PC-3 (cell line): ENCODE data around the gene AGAP1. TPM values are rescaled to one million over a fixed set of nuclear protein-coding genes. Genes with fewer than 3 reads are reported as not detected.

Source experiments
- ATAC-seq: fragments of 200-7000 bp; cut with Tn5 transposase; 2 replicates; pipeline ENCODE4 v1.9.1; 2020; ENCODE audit warnings: mild to moderate bottlenecking, moderate library complexity
- BruUV-seq: library from RNA; stranded (reverse); fragments of 400-500 nt; replicated peaks from 2 replicates; lab custom pipeline; 2021; lab: Mats Ljungman, UMichigan
- CTCF ChIA-PET: fragments of 300-600 bp; sonication (Branson Sonifier 250); formaldehyde crosslinking; loops from one replicate; lab custom pipeline; 2022; ENCODE audit warnings: antibody characterized with exemption; lab: Charles Lee
- POLR2A ChIA-PET: fragments of 300-600 bp; sonication (Branson Sonifier 250); formaldehyde crosslinking; loops from one replicate; lab custom pipeline; 2022; ENCODE audit warnings: antibody characterized with exemption; ENCODE audit not compliant: unreplicated experiment; lab: Charles Lee
- DNase-seq: peaks from one replicate; pipeline ENCODE4 v3.0.0-alpha.2; 2015
- H2AFZ ChIP-seq: fragments of 300-600 bp; sonication (generic); 2 replicates; pipeline ENCODE4 v1.6.0; 2016; ENCODE audit warnings: antibody characterized with exemption, low read length
- H3F3A ChIP-seq: fragments of 300-600 bp; sonication (generic); one replicate; pipeline ENCODE4 v1.6.0; 2017; ENCODE audit warnings: antibody characterized with exemption, low read length, control low read depth, mild to moderate bottlenecking; ENCODE audit not compliant: unreplicated experiment
- H3K27ac ChIP-seq: fragments of 300-600 bp; sonication (generic); 2 replicates; pipeline ENCODE4 v1.5.1; 2016; ENCODE audit warnings: mild to moderate bottlenecking, low read length
- H3K27me3 ChIP-seq: fragments of 300-600 bp; sonication (generic); 2 replicates; pipeline ENCODE4 v1.6.1; 2016; ENCODE audit warnings: low read length, mixed read lengths
- H3K36me3 ChIP-seq: fragments of 300-600 bp; sonication (generic); 2 replicates; pipeline ENCODE4 v1.6.1; 2016; ENCODE audit warnings: low read depth, mixed run types, low read length, mixed read lengths
- H3K4me1 ChIP-seq: fragments of 300-600 bp; sonication (generic); 2 replicates; pipeline ENCODE4 v1.5.1; 2016; ENCODE audit warnings: low read length; ENCODE audit not compliant: insufficient read depth
- H3K4me2 ChIP-seq: fragments of 300-600 bp; sonication (generic); 2 replicates; pipeline ENCODE4 v1.6.0; 2016; ENCODE audit warnings: low read length
- H3K4me3 ChIP-seq: fragments of 300-600 bp; sonication (generic); 2 replicates; pipeline ENCODE4 v1.5.1; 2016; ENCODE audit warnings: mild to moderate bottlenecking, low read length, mixed read lengths
- H3K79me2 ChIP-seq: fragments of 300-600 bp; sonication (generic); 2 replicates; pipeline ENCODE4 v1.6.1; 2017; ENCODE audit warnings: low read length, mixed read lengths
- H3K9ac ChIP-seq: fragments of 300-600 bp; sonication (generic); 2 replicates; pipeline ENCODE4 v1.6.0; 2016; ENCODE audit warnings: mild to moderate bottlenecking, low read length
- H3K9me2 ChIP-seq: fragments of 300-600 bp; sonication (generic); replicated peaks from 2 replicates; pipeline ENCODE4 v1.6.1; 2016; ENCODE audit warnings: mixed run types, low read length, mixed read lengths
- H3K9me3 ChIP-seq: fragments of 300-600 bp; sonication (generic); 2 replicates; pipeline ENCODE4 v1.6.1; 2016; ENCODE audit warnings: low read length, mixed read lengths
- H4K20me1 ChIP-seq: fragments of 300-600 bp; sonication (generic); 2 replicates; pipeline ENCODE4 v1.6.1; 2016; ENCODE audit warnings: low read length, mixed read lengths
- EZH2 ChIP-seq: fragments of 300-600 bp; sonication (generic); IDR thresholded peaks from one replicate; pipeline ENCODE4 v1.6.1; 2017; ENCODE audit warnings: antibody characterized with exemption, mild to moderate bottlenecking, low read length; ENCODE audit not compliant: unreplicated experiment
- EZH2phosphoT487 ChIP-seq: fragments of 300-600 bp; sonication (generic); IDR thresholded peaks from 2 replicates; pipeline ENCODE4 v1.6.1; 2018; ENCODE audit warnings: mild to moderate bottlenecking, antibody characterized with exemption, low read length, borderline replicate concordance
- intact Hi-C: fragments of 100-400 bp; cut with micrococcal nuclease; formaldehyde crosslinking; loops from 2 replicates; pipeline ENCODE4 v1.9.0; 2023
- total RNA-seq: library from RNA; depleted of rRNA; stranded (reverse); fragments of >200 nt; gene quantifications from 2 replicates; pipeline ENCODE4 v1.2.3, GENCODE V29; 2014
- TF ChIP-seq, protein P1 (sequence below): fragments of 300-600 bp; sonication (generic); conservative IDR thresholded peaks from 2 replicates; pipeline ENCODE4 v1.5.1; 2017; ENCODE audit warnings: antibody characterized with exemption, low read depth, mild to moderate bottlenecking, low read length

Gene AGAP1
- total RNA-seq, 1 experiment from 2014 or later = 31.0 TPM

DNA sequence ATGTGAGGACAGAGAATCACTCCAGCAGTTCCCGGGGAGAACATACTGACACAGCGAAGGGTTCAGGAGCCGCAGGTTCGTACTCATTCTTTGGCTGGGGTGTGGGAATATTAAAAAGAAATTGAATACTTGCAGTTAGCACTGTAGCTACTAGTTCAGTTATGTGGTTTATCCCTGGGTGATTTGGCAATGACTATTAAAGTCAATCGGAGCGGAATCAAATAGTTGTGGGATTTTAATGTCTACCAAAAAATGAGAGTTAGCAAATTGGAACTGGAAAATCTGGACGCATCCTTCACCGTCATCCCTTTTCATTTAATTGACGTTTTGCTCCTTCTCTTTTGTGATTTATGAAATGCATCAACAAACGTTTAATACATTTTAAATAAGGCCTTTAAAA, 623.6 kb downstream of the AGAP1 start:
- no peak for ATAC-seq
- intact Hi-C loops = no loop called here
- no peak for TF ChIP-seq EZH2
- TF ChIP-seq, protein P1, sequence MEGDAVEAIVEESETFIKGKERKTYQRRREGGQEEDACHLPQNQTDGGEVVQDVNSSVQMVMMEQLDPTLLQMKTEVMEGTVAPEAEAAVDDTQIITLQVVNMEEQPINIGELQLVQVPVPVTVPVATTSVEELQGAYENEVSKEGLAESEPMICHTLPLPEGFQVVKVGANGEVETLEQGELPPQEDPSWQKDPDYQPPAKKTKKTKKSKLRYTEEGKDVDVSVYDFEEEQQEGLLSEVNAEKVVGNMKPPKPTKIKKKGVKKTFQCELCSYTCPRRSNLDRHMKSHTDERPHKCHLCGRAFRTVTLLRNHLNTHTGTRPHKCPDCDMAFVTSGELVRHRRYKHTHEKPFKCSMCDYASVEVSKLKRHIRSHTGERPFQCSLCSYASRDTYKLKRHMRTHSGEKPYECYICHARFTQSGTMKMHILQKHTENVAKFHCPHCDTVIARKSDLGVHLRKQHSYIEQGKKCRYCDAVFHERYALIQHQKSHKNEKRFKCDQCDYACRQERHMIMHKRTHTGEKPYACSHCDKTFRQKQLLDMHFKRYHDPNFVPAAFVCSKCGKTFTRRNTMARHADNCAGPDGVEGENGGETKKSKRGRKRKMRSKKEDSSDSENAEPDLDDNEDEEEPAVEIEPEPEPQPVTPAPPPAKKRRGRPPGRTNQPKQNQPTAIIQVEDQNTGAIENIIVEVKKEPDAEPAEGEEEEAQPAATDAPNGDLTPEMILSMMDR = no peak
- no peak for TF ChIP-seq EZH2phosphoT487
- DNase-seq = no peak
- Histone ChIP-seq H3F3A (no peaks in the 10 kb centered on the region), H3K9me2 (no peaks in the 10 kb centered on the region), H4K20me1 (no peaks in the 10 kb centered on the region), H3K4me2 (no peak overlapping the region), H3K4me3 (no peak overlapping the region), H3K36me3 (no peaks in the 10 kb centered on the region), H3K9me3 (no peaks in the 10 kb centered on the region), H3K79me2 (no peaks in the 10 kb centered on the region), H2AFZ (no peak overlapping the region), H3K4me1 (peaks cover 5% of the 10 kb centered on the region; the same call in 1 of the 2 replicates), H3K27ac (no peak overlapping the region), H3K9ac (no peak overlapping the region), H3K27me3 (no peaks in the 10 kb centered on the region)
- BruUV-seq = no TSS peak
- ChIA-PET POLR2A (no interaction called here), CTCF (no interaction called here)

DNA sequence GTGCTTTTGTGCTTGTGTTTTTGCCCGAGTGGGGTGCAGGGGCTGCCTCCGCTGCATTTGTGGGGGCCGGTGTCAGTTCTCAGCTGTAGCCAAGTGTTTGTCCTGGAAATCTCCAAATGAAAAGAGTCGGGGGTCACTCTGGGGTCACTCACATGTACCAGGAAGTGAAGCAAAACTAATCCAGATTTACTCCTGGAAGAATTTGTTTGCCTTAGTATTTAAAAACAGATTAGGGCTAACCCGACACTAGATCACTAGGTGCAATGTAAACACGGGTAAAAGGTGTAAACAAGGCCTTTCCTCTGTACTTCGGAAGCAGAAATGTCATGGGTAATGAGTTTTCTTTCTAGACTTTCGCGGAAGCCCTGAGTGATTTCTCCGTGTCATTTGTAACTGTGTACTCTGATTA, 624.0 kb downstream of the AGAP1 start:
- TF ChIP-seq EZH2phosphoT487 (no peak), EZH2 (no peak)
- TF ChIP-seq, protein P1 = no peak
- Histone ChIP-seq H3K27ac (no peak overlapping the region), H2AFZ (no peak overlapping the region), H3K4me1 (peaks cover 2% of the 10 kb centered on the region; the same call in 1 of the 2 replicates), H3K4me3 (no peak overlapping the region), H3K9me3 (no peaks in the 10 kb centered on the region), H3K36me3 (no peaks in the 10 kb centered on the region), H3F3A (no peaks in the 10 kb centered on the region), H3K27me3 (no peaks in the 10 kb centered on the region), H3K79me2 (no peaks in the 10 kb centered on the region), H3K9me2 (no peaks in the 10 kb centered on the region), H3K4me2 (no peak overlapping the region), H4K20me1 (no peaks in the 10 kb centered on the region), H3K9ac (no peak overlapping the region)
- ATAC-seq = no peak
- DNase-seq = no peak
- no TSS peak for BruUV-seq
- ChIA-PET POLR2A (no interaction called here), CTCF (no interaction called here)
- intact Hi-C loops = no loop called here

DNA sequence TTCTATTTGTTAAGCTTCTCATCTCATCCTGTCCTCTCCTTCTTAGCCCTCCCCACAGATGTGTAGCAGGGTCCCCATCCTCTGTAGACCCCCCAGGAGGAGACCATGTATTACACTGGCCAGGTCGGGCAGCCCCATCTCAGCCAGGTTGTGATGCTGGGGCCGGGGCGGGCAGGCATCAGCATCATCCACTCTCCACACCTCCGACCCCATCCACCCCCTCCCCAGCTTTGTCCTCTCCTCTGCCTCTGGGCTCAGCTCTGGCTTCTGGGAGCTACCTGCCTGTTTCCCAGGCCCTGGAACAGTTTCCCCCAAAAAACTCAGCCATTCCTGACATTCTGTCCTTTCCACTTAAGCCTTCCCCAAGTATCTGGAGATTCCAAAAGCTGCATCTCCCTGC, 625.2 kb downstream of the AGAP1 start:
- no peak for ATAC-seq
- CTCF ChIA-PET = no interaction called here
- no TSS peak for BruUV-seq

More for the DNA sequence above, 625.2 kb downstream of the AGAP1 start:
- Histone ChIP-seq H2AFZ (no peak overlapping the region), H3K27me3 (no peaks in the 10 kb centered on the region), H3K79me2 (no peaks in the 10 kb centered on the region), H3K36me3 (no peaks in the 10 kb centered on the region), H3K9me3 (no peaks in the 10 kb centered on the region), H3F3A (no peaks in the 10 kb centered on the region), H3K9me2 (no peaks in the 10 kb centered on the region), H3K4me1 (no peaks in the 10 kb centered on the region), H3K9ac (no peak overlapping the region), H3K4me3 (no peak overlapping the region), H3K4me2 (no peak overlapping the region), H3K27ac (no peak overlapping the region), H4K20me1 (no peaks in the 10 kb centered on the region)
- intact Hi-C loops = no loop called here
- DNase-seq = no peak
- POLR2A ChIA-PET = no interaction called here
- TF ChIP-seq, protein P1 = no peak
- no peak for TF ChIP-seq EZH2
- no peak for TF ChIP-seq EZH2phosphoT487
